Stomach (tissue), 4 donors: ENCODE results near the gene DQX1.

Source experiments
- POLR2AphosphoS5 ChIP-seq, 3 donors: sonication (generic); formaldehyde crosslinking; IDR thresholded peaks; one replicate each; pipeline ENCODE4 v1.6.1; 2016; ENCODE audit warnings: antibody characterized with exemption in 3 of 3
- TF ChIP-seq, protein P1 (sequence below), 7 experiments: fragments of 450-650 bp in 4 of 7; fragments of 200-600 bp in 3 of 7; sonication (generic) in 3 of 7; IDR thresholded peaks; one replicate each; pipeline ENCODE4 v1.5.1; 2016 to 2019; ENCODE audit warnings: antibody characterized with exemption in 7 of 7, control low read depth in 2 of 7, mild to moderate bottlenecking in 1 of 7

DNA sequence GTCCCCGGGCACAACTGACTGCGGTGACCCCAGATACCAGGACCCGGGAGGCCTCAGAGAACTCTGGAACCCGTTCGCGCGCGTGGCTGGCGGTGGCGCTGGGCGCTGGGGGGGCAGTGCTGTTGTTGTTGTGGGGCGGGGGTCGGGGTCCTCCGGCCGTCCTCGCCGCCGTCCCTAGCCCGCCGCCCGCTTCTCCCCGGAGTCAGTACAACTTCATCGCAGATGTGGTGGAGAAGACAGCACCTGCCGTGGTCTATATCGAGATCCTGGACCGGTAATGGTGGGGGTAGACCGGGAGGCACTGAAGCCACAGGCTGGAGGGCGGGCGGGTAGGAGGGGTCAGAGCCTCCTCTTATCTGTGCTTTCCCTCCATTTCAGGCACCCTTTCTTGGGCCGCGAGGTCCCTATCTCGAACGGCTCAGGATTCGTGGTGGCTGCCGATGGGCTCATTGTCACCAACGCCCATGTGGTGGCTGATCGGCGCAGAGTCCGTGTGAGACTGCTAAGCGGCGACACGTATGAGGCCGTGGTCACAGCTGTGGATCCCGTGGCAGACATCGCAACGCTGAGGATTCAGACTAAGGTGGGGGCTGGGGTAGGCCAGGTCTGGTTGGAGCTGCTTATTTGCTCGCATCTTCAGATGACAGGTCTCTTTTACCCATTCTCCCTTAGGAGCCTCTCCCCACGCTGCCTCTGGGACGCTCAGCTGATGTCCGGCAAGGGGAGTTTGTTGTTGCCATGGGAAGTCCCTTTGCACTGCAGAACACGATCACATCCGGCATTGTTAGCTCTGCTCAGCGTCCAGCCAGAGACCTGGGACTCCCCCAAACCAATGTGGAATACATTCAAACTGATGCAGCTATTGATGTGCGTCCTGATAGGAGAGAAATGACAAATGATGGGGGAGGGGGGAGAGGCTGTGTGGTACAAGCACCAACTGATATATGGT lies 4.5 kb upstream of the DQX1 start:
- TF ChIP-seq, protein P1, sequence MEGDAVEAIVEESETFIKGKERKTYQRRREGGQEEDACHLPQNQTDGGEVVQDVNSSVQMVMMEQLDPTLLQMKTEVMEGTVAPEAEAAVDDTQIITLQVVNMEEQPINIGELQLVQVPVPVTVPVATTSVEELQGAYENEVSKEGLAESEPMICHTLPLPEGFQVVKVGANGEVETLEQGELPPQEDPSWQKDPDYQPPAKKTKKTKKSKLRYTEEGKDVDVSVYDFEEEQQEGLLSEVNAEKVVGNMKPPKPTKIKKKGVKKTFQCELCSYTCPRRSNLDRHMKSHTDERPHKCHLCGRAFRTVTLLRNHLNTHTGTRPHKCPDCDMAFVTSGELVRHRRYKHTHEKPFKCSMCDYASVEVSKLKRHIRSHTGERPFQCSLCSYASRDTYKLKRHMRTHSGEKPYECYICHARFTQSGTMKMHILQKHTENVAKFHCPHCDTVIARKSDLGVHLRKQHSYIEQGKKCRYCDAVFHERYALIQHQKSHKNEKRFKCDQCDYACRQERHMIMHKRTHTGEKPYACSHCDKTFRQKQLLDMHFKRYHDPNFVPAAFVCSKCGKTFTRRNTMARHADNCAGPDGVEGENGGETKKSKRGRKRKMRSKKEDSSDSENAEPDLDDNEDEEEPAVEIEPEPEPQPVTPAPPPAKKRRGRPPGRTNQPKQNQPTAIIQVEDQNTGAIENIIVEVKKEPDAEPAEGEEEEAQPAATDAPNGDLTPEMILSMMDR (IDR thresholded peaks at IDR 0.05): no peak
- TF ChIP-seq POLR2AphosphoS5 (IDR thresholded peaks at IDR 0.05): no peak
